ENCODE data around the gene BCL2L15. TPM values are rescaled to one million over a fixed set of nuclear protein-coding genes. Genes with fewer than 3 reads are reported as not detected.

The BCL2L15 gene
- total and polyA plus RNA-seq, 4 donors: 0.04 to 0.70 (median 0.11) TPM

GRCh38 chr1:113859478-113860175, 27.8 kb downstream of the BCL2L15 start:
- WGBS: 65% methylated on average over 3 of the region's 3 CpGs
- no peaks in the 10 kb centered on the region for H3K4me1 ChIP-seq (ENCODE audit: control insufficient read depth in 4 of 4, insufficient read depth in 4 of 4, low read length in 3 of 4)
- H3K27ac ChIP-seq (ENCODE audit: low read depth in 1 of 2, low read length in 2 of 2): no peak overlapping the region
- no peak overlapping the region for H3K4me3 ChIP-seq (ENCODE audit: low read depth in 1 of 3, low read length in 3 of 3)
- no peaks in the 10 kb centered on the region for H3K9me3 ChIP-seq (ENCODE audit: control insufficient read depth in 4 of 4, low read length in 3 of 4)
- no peaks in the 10 kb centered on the region for H3K36me3 ChIP-seq (ENCODE audit: control insufficient read depth in 4 of 4, insufficient read depth in 3 of 4, low read depth in 1 of 4, low read length in 3 of 4)
- no peak overlapping the region for H3K9ac ChIP-seq (ENCODE audit: low read depth in 1 of 2, low read length in 2 of 2)
- H3K27me3 ChIP-seq (ENCODE audit: control insufficient read depth in 4 of 4, insufficient read depth in 4 of 4, low read length in 3 of 4): no peaks in the 10 kb centered on the region
- TF ChIP-seq ATF3 (IDR thresholded peaks at IDR 0.05) (no peak), RAD21 (IDR thresholded peaks at IDR 0.05) (no peak), FOXA1 (IDR thresholded peaks at IDR 0.05) (no peak), YY1 (IDR thresholded peaks at IDR 0.05) (no peak)
- DNase-seq (ENCODE audit: low spot score): no peak

GRCh38 chr1:113858982-113859381, 28.4 kb downstream of the BCL2L15 start:
- no peaks in the 10 kb centered on the region for H3K36me3 ChIP-seq (ENCODE audit: control insufficient read depth in 4 of 4, insufficient read depth in 3 of 4, low read depth in 1 of 4, low read length in 3 of 4)
- H3K9ac ChIP-seq (ENCODE audit: low read depth in 1 of 2, low read length in 2 of 2): no peak overlapping the region
- TF ChIP-seq FOXA1 (IDR thresholded peaks at IDR 0.05) (no peak), NR2F2 (IDR thresholded peaks at IDR 0.05) (no peak), HNF4A (conservative IDR thresholded peaks at IDR 0.05) (no peak), GABPA (IDR thresholded peaks at IDR 0.05 in 1 of 2, conservative IDR thresholded peaks at IDR 0.05 in 1 of 2) (no peak), EGR1 (IDR thresholded peaks at IDR 0.05; ENCODE audit: low read depth in 2 of 2) (no peak), REST (IDR thresholded peaks at IDR 0.05) (no peak), TAF1 (conservative IDR thresholded peaks at IDR 0.05) (no peak), RXRA (IDR thresholded peaks at IDR 0.05) (no peak), YY1 (IDR thresholded peaks at IDR 0.05) (no peak), ZBTB33 (IDR thresholded peaks at IDR 0.05) (no peak), ATF3 (IDR thresholded peaks at IDR 0.05) (no peak), CTCF (IDR thresholded peaks at IDR 0.05; ENCODE audit: low read depth, low read length, missing input control) (no peak), MAX (IDR thresholded peaks at IDR 0.05) (no peak), SP1 (IDR thresholded peaks at IDR 0.05) (no peak), HNF4G (IDR thresholded peaks at IDR 0.05) (no peak), FOXA2 (IDR thresholded peaks at IDR 0.05) (no peak), RAD21 (IDR thresholded peaks at IDR 0.05) (no peak), JUND (IDR thresholded peaks at IDR 0.05) (no peak)
- H3K4me1 ChIP-seq (ENCODE audit: control insufficient read depth in 4 of 4, insufficient read depth in 4 of 4, low read length in 3 of 4): no peaks in the 10 kb centered on the region
- no peak overlapping the region for H3K27ac ChIP-seq (ENCODE audit: low read depth in 1 of 2, low read length in 2 of 2)
- 87% methylated on average over 1 of the region's 1 CpG for WGBS
- H3K9me3 ChIP-seq (ENCODE audit: control insufficient read depth in 4 of 4, low read length in 3 of 4): no peaks in the 10 kb centered on the region
- no peak for DNase-seq (ENCODE audit: low spot score)
- no peak overlapping the region for H3K4me3 ChIP-seq (ENCODE audit: low read depth in 1 of 3, low read length in 3 of 3)
- H3K27me3 ChIP-seq (ENCODE audit: control insufficient read depth in 4 of 4, insufficient read depth in 4 of 4, low read length in 3 of 4): no peaks in the 10 kb centered on the region

Data from liver (tissue), 9 donors.